ENCODE data around the gene IL12RB2. TPM values are rescaled to one million over a fixed set of nuclear protein-coding genes. Genes with fewer than 3 reads are reported as not detected.

IL12RB2 gene
- total RNA-seq, 1 experiment from 2014 or later, result not detected

GRCh38 chr1:67401443-67401842, 93.8 kb downstream of the IL12RB2 start:
- no peak for TF ChIP-seq EZH2 (IDR thresholded peaks at IDR 0.05; ENCODE audit: low read depth)
- TF ChIP-seq, protein P1, sequence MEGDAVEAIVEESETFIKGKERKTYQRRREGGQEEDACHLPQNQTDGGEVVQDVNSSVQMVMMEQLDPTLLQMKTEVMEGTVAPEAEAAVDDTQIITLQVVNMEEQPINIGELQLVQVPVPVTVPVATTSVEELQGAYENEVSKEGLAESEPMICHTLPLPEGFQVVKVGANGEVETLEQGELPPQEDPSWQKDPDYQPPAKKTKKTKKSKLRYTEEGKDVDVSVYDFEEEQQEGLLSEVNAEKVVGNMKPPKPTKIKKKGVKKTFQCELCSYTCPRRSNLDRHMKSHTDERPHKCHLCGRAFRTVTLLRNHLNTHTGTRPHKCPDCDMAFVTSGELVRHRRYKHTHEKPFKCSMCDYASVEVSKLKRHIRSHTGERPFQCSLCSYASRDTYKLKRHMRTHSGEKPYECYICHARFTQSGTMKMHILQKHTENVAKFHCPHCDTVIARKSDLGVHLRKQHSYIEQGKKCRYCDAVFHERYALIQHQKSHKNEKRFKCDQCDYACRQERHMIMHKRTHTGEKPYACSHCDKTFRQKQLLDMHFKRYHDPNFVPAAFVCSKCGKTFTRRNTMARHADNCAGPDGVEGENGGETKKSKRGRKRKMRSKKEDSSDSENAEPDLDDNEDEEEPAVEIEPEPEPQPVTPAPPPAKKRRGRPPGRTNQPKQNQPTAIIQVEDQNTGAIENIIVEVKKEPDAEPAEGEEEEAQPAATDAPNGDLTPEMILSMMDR (conservative IDR thresholded peaks at IDR 0.05), result no peak
- Histone ChIP-seq H3F3A (ENCODE audit: insufficient read depth, low read depth) (peaks cover 57% of the 10 kb centered on the region), H3K79me2 (ENCODE audit: low read depth) (no peaks in the 10 kb centered on the region), H3K4me1 (replicated peaks; ENCODE audit: insufficient read depth) (peaks cover 9% of the 10 kb centered on the region), H4K20me1 (ENCODE audit: insufficient read depth) (0 out of 2 replicates have a peak, but pooled peaks cover 3% of the 10 kb centered on the region), H3K9me3 (ENCODE audit: insufficient read depth, low read depth) (no peaks in the 10 kb centered on the region), H2AFZ (no peak overlapping the region), H3K36me3 (ENCODE audit: low read depth) (no peaks in the 10 kb centered on the region; the same call in 1 of the 2 replicates), H3K4me2 (no peak overlapping the region), H3K27me3 (ENCODE audit: insufficient read depth, low read depth) (no peaks in the 10 kb centered on the region), H3K9me2 (ENCODE audit: insufficient read depth) (no peaks in the 10 kb centered on the region), H3K27ac (no peak overlapping the region), H3K4me3 (no peak overlapping the region)
- CTCF ChIA-PET, result no interaction called here
- intact Hi-C loops (cut with micrococcal nuclease; ENCODE audit: unreplicated experiment), result no loop called here
- no TSS peak for BruUV-seq (replicated peaks)
- DNase-seq, result no peak
- POLR2A ChIA-PET (ENCODE audit: unreplicated experiment), result no interaction called here

GRCh38 chr1:67404212-67404620, 96.5 kb downstream of the IL12RB2 start:
- intact Hi-C loops (cut with micrococcal nuclease; ENCODE audit: unreplicated experiment), result no loop called here
- Histone ChIP-seq H3F3A (ENCODE audit: insufficient read depth, low read depth) (peaks cover 70% of the 10 kb centered on the region), H3K27ac (no peak overlapping the region), H3K4me3 (no peak overlapping the region), H2AFZ (no peak overlapping the region), H3K27me3 (ENCODE audit: insufficient read depth, low read depth) (no peaks in the 10 kb centered on the region), H3K4me2 (no peak overlapping the region), H3K36me3 (ENCODE audit: low read depth) (no peaks in the 10 kb centered on the region; the same call in 1 of the 2 replicates), H4K20me1 (ENCODE audit: insufficient read depth) (peaks cover 14% of the 10 kb centered on the region; the same call in 1 of the 2 replicates), H3K79me2 (ENCODE audit: low read depth) (no peaks in the 10 kb centered on the region), H3K9me2 (ENCODE audit: insufficient read depth) (no peaks in the 10 kb centered on the region), H3K9me3 (ENCODE audit: insufficient read depth, low read depth) (no peaks in the 10 kb centered on the region), H3K4me1 (replicated peaks; ENCODE audit: insufficient read depth) (peaks cover 9% of the 10 kb centered on the region)
- BruUV-seq (replicated peaks), result no TSS peak
- POLR2A ChIA-PET (ENCODE audit: unreplicated experiment), result no interaction called here
- no peak for TF ChIP-seq EZH2 (IDR thresholded peaks at IDR 0.05; ENCODE audit: low read depth)
- TF ChIP-seq, protein P1 (conservative IDR thresholded peaks at IDR 0.05), result no peak
- peak in 1 of 2 experiments; percentile 48 for DNase-seq
- CTCF ChIA-PET, result no interaction called here

DNA sequence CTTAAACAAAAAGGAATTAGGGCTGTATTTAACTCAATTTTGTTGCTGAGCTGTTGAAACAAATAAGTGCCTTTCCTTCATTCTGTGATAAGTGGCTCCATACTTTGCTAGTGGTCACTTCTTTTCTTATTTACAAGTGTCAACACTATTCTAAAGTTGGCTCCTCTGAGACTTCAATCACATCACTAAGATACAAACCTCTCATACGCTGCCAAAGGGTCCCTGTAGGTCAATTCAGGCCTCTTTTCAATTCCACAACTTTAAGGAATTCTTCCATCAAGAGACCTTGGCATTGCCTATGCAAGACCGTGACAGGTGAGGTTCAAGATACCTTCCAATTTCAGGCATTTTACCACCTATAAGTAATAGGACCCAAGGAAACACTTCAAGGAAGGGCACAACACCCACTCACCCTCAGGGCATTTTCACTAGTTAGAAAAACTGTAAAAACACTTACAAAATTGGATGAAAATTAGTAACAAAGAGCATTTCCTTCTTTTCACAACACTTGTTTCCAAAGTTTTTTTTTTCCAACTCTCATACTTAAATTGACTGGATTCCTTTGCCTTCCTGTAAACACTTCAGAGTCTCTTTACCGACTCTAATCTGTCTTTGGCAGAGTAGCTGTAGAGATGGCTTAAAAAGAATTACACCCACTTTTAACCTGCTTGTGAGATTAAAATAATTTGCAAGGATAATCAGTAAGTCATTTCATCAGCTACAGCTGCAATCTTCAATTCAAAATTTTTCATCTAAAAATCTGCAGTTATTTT, 98.0 kb downstream of the IL12RB2 start:
- CTCF ChIA-PET, result no interaction called here
- Histone ChIP-seq H3K27me3 (ENCODE audit: insufficient read depth, low read depth) (no peaks in the 10 kb centered on the region), H3K4me1 (replicated peaks; ENCODE audit: insufficient read depth) (peaks cover under 1% of the 10 kb centered on the region; the same call in 1 of the 2 replicates), H3K4me2 (no peak overlapping the region), H3F3A (ENCODE audit: insufficient read depth, low read depth) (peaks cover 80% of the 10 kb centered on the region), H3K27ac (peak overlapping the region; percentile 18; the same call in 1 of the 2 replicates), H3K9me3 (ENCODE audit: insufficient read depth, low read depth) (no peaks in the 10 kb centered on the region), H2AFZ (no peak overlapping the region), H3K36me3 (ENCODE audit: low read depth) (peaks cover 8% of the 10 kb centered on the region), H3K9me2 (ENCODE audit: insufficient read depth) (no peaks in the 10 kb centered on the region), H3K79me2 (ENCODE audit: low read depth) (0 out of 2 replicates have a peak, but pooled peaks cover 5% of the 10 kb centered on the region), H4K20me1 (ENCODE audit: insufficient read depth) (peaks cover 17% of the 10 kb centered on the region), H3K4me3 (no peak overlapping the region)
- intact Hi-C loops (cut with micrococcal nuclease; ENCODE audit: unreplicated experiment), result no loop called here
- TF ChIP-seq, protein P1 (conservative IDR thresholded peaks at IDR 0.05), result no peak
- no peak for TF ChIP-seq EZH2 (IDR thresholded peaks at IDR 0.05; ENCODE audit: low read depth)
- no TSS peak for BruUV-seq (replicated peaks)
- POLR2A ChIA-PET (ENCODE audit: unreplicated experiment), result no interaction called here
- DNase-seq, result no peak

All from PC-9 (cell line).